Activated CD4-positive, alpha-beta T cell treated with anti-CD3 and anti-CD28 coated beads, Interleukin-2, Interleukin-6, amounts not matched to agents 100 ng/mL and 50 ng/mL, durations not matched to agents 16 hours and 8 hours (primary cell): ENCODE data around the gene JPH2.

ENCODE experiments used
- DNase-seq: peaks from one replicate; pipeline ENCODE4 v3.0.0-alpha.2; 2020

The JPH2 gene

DNA sequence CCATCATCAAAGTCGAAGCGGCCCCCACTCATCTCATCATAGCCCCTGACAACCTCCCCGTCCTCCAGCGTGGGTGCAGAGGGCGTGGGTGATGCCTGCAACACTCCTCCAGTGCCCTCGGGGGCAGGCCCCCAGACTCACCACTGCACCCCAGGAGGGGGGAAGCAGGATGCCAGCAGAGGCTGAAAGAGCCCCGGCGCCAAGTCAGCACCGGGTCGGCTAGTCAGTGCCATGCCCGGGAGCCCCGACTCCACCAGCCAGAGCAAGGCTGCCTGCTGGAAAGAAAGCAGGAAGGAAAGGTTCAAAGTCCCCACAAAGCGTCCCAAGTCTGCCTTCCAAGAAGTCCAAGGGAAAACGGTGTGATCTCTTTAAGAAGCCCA is 324 bp downstream of the JPH2 start:
- DNase-seq = no peak

- DNase-seq = no peak
Measured at GRCh38 chr20:44186201-44186600, 787 bp downstream of the JPH2 start.

DNA sequence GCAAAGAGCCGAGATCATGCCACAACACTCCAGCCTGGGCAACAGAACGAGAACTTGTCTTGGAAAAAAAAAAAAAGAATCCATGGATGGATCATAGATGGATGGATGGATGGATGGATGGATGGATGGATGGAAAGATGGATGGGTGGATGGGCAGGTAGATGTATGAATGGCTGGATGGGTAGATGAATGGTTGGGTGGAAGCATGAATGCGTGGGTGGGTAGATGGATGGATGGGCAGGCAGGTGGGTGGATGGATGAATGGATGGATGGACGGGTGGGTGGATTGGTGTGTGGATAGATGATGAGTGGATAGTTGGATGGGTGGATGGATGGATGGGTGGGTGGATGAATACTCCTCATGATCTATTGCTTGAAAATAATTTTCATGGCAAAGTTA is 1.4 kb downstream of the JPH2 start:
- no peak for DNase-seq

GRCh38 chr20:44183282-44183681 is 3.7 kb downstream of the JPH2 start:
- DNase-seq = no peak

GRCh38 chr20:44182863-44183262 is 4.1 kb downstream of the JPH2 start:
- no peak for DNase-seq

DNA sequence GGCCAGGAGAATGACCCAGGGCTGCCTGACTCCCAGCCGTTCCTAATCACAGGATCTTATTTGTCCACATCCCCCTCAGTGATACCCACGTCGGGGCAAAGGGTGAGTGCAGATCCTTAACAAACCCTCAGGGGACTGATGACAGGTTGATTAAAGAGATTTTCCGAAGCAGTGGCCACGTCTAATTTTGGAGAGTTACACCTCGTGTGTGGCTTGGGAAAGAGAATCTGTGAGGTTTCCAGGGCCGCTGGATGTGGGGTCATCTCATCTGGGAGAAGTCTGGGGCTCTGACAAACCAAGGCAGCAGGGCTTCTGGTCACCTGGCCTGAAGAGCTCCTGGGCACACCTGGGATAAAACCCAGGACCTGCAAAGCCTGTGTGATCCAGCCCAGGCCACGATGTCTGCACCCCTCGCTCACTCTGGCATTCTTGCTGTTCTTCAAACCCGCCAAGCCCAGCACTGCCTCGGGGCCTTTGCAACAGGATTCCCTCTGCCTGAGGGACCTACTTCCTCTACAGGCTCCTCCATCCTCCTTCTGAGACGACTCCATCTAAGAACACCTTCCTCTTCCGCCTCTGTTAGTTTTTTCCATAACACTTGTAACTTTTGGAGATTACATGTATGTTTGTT is 4.7 kb downstream of the JPH2 start:
- DNase-seq = no peak

GRCh38 chr20:44181611-44182010 is 5.4 kb downstream of the JPH2 start:
- no peak for DNase-seq

DNA sequence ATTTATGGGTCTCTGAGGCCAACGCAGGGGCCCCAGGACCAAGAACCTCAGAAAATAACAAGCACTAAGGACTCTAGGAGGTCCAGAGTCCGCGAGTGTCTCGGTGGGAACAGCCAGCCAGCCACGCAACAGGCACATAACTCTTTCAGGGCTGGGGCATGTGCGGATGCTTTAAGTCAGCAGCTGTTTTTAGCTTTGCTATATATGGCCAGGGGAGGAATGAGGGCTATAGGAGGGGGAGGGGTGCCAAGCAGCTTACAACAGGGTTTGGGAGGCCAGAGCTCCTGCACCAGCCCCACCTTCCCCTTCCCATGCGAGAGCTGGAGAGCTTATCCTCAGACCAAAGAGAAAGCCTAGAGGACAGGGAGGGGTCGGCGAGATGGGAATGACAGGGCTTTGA is 6.2 kb downstream of the JPH2 start:
- no peak for DNase-seq

DNA sequence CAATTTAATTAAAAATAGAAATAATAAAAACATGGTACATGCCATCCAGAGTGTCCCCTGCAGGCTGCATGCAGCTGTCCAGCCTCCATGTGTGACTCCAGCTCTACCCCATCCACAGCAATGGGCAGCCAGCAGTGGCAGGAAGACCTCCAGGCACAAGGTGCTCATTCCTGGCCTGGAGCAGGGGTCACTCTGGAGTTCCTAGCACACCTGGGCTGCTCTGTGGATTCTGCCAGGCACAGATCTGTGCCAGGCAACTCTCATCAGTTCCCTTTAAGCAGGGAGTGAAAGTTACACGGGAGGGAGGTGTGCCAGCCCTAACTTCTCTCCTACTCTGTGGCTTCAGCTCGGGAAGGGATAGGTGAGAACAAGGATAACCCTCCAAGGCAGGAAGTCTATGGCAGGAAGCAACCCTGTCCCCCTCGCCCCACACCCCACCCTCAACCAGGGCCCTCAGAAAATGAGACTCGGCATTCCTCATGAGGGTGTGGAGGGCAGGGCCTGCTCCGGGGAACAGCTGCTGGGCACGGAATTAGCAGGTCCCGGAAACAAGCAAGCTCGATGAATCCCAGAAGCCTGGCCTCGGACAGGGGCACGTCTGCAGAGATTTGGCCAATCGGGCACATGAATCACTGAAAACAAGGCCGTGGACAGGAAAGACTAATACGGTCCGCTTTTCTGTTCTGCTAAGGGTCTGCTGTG is 10.0 kb downstream of the JPH2 start:
- no peak for DNase-seq

GRCh38 chr20:44174996-44175765 is 11.8 kb downstream of the JPH2 start:
- DNase-seq = no peak

GRCh38 chr20:44173846-44174245 is 13.1 kb downstream of the JPH2 start:
- no peak for DNase-seq

DNA sequence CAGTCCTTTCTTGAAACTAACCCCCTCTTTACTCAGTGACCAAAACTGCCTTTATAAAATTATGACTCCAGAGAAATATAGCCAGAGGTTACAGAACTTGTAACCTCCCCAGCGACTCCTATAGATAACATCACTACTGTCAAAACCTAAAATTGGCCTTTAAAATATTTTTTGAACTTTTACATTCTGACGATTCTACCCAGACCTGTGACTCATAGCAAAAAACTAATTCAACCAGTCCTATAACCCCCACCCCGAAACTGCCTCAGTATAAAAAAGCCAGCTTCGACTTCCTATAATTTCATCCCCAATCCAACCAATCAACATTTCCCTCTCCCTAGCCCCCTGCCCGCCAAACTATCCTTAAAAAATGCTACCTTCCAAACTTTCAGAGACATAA is 13.9 kb downstream of the JPH2 start:
- DNase-seq = no peak

DNA sequence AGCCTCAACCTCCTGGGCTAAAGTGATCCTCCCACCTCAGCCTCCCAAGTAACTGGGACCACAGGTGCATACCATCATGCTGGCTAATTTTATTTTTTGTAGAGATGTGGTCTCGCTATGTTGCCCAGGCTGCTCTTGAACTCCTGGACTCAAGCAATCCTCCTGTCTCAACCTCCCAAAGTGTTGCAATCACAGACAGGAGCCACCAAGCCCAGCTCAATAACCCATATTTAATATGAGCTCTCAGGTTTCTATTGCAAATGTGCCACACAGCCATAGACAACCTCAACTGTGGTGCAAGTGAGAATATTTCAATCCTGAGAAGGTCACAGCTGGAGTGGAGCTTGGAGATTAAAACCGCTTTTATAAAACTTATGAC is 14.4 kb downstream of the JPH2 start:
- no peak for DNase-seq

DNA sequence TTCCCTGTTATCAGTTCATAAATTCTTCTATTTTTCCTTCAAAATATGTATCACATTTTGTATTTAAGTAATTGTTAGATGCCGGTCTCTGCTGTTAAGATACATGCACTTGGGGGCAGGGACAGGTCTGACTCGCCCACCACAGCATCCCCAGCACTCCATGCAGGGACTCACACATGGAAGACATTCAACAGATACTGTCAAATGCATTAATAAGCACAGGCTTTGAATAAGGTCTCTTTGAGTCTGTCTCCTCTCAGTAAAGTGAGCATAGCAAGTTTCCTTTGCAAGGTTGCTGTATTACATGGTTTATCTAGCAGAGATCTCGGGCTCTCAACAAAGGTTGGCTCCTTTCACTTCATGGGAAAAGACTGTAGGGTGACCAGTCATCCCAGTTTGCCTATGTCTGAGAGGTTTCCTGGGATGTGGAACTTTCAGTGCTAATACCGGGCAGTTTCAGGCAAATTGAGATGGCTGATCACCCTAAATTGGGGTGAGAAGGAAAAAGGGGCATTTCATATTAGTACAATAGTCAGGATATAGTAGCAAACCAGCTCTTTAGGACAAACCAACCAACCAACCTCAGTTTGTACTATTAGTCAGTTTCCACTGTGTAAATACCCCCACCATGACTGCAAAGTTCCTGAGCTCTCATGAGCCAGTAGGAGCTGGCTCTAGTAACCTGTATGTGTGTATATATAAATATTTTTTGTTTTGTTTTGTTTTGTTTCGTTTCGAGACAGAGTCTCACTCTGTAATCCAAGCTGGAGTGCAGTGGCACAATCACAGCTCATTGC is 15.0 kb downstream of the JPH2 start:
- DNase-seq = no peak

- DNase-seq = no peak
Measured at GRCh38 chr20:44170816-44171410, 16.1 kb downstream of the JPH2 start.

- no peak for DNase-seq
Measured at GRCh38 chr20:44167736-44168135, 19.3 kb downstream of the JPH2 start.

DNA sequence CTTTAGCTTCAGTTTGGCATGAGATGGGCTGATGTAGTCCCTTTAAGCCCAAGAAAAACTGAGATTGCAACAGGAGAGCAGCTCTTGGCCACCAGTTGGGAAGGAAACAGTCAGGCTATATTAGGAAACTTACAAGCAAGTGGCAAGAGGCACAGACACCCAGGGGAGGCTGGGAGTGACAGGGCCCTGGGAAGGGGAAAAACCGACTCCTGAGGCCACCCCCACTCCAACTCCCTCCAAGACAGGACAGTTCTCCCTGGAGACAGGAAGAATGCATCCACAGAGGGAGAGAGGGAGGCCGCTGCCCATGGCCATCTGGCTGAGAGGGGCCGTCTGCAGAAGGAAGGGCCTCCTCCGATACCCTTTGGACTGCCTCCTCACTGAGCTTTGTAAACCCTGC is 20.5 kb downstream of the JPH2 start:
- no peak for DNase-seq

- no peak for DNase-seq
Measured at GRCh38 chr20:44166008-44166407, 21.0 kb downstream of the JPH2 start.

DNA sequence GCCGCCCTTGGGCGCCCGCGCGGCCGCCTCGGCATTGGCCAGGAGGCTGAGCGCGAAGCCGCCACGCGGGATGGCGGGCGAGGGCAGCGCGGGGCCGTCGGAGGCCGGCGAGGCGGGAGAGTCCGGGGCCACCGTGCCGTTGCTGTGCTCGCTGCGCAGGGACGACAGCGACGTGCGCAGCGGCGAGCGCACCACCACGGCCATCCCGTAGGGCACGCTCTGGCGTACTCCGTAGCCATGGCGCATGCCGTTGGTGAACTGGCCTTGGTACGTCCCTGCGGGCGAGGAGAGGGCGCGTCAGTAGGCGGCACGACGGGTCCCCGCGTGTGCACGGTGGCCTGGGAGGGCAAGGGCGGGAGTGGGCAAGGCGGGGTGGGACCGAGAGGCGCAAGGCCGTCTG is 26.9 kb downstream of the JPH2 start:
- no peak for DNase-seq

- no peak for DNase-seq
Measured at GRCh38 chr20:44159711-44160110, 27.3 kb downstream of the JPH2 start.

- no peak for DNase-seq
Measured at GRCh38 chr20:44159125-44159524, 27.9 kb downstream of the JPH2 start.

DNA sequence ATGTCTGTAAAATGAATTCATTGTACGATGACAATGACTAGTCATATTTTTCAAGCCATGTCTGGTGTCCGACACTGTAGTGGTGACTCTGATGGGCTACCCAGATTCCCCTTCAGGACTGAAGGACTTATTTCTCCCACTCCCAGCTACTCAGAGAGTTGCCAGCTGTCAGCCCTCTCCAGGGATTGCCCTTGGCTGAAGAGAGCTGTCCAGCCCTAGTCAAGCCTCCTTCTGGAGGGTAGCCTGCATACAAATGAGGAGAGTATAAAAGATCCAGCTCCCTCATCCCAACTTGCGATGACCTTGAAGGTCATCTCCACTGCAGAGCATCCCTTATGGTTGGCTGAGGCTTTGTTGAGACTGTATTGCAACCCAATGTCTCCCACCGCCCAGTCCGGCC is 29.9 kb downstream of the JPH2 start:
- DNase-seq = no peak

GRCh38 chr20:44154521-44155001 is 32.4 kb downstream of the JPH2 start:
- no peak for DNase-seq
